ENCODE results near the gene LSS.

DNA sequence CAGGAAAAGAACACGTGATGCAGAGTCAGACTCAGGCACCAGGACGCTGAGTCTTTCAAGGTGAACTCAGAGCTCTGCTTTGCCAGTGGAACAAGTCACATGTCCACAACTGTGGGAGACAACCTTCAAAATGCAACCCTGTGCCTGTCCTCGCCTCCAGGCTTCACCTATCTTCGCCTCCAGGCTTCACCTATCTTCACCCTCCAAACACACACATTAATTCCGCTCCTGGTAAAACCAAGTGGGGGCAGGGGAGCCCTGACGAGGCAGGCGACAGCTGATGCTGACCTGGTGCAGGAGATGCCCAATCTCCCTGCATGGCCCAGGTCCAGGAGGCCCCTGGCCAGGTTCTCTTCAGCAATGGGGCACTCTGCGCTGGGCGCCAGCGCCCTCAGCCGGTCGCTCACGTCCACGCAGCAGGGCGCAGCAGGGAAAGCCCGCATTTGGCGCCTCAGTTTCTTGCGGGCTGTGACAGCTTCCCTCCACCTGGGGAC, 28.0 kb upstream of the LSS start:
- TF ChIP-seq, protein P1, sequence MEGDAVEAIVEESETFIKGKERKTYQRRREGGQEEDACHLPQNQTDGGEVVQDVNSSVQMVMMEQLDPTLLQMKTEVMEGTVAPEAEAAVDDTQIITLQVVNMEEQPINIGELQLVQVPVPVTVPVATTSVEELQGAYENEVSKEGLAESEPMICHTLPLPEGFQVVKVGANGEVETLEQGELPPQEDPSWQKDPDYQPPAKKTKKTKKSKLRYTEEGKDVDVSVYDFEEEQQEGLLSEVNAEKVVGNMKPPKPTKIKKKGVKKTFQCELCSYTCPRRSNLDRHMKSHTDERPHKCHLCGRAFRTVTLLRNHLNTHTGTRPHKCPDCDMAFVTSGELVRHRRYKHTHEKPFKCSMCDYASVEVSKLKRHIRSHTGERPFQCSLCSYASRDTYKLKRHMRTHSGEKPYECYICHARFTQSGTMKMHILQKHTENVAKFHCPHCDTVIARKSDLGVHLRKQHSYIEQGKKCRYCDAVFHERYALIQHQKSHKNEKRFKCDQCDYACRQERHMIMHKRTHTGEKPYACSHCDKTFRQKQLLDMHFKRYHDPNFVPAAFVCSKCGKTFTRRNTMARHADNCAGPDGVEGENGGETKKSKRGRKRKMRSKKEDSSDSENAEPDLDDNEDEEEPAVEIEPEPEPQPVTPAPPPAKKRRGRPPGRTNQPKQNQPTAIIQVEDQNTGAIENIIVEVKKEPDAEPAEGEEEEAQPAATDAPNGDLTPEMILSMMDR (IDR thresholded peaks at IDR 0.05; ENCODE audit: poor library complexity, severe bottlenecking): no peak
- TF ChIP-seq EP300 (conservative IDR thresholded peaks at IDR 0.05; ENCODE audit: poor library complexity, severe bottlenecking) (no peak), TAF1 (IDR thresholded peaks at IDR 0.05; ENCODE audit: low read depth) (no peak)

Data from neural cell (in vitro differentiated cells).